ENCODE results near the gene CCR7. TPM values are rescaled to one million over a fixed set of nuclear protein-coding genes. Genes with fewer than 3 reads are reported as not detected.

CCR7 gene
- total and polyA plus RNA-seq, 2 of the 8 experiments (the other 6 are each of a cell fraction or from before 2014, with no cell fraction given): 0.12 to 0.17 TPM

DNA sequence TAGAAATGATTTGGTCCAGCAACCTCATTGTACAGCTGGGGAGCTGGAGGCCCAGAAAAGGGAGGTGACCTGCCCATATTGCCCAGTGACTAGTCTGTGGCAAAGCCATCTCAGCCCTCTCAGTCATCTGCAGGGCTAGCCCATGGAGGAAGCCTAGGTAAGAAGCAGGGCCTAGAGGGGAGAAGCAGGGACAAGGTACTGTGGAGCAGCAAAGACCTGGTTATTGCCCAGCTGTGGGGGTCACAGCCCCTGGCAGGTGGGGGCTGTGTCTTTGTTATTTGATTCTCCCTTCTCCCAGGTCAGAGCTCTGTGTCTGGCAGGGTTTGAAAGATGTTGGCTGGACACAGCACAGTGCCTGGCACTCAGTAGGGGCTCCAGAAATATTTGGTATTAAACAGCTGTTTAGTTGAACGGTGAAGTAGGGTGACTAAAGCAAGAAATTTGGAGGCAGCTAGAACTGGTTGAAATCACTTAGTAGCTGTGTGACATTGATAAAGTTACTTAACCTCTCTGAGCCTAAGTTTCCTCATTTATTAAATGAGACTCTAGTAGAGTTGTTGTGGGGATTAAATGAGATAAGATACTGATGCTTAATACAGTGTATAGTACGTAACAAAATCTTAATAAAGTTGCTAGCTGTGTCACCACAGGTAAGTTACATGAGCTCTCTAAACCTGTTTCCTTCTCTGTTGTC, 17.3 kb downstream of the CCR7 start:
- no peak overlapping the region for H2BK15ac ChIP-seq (ENCODE audit: low read length)
- no peak overlapping the region for H3K9ac ChIP-seq (replicated peaks in 1 of 4; ENCODE audit: extremely low read depth in 1 of 4, low read depth in 3 of 4, low read length in 3 of 4)
- H2BK20ac ChIP-seq (ENCODE audit: low read length): no peak overlapping the region
- no peaks in the 10 kb centered on the region for H4K20me1 ChIP-seq (replicated peaks in 1 of 2; ENCODE audit: control insufficient read depth in 1 of 2, insufficient read depth in 2 of 2, low read length in 2 of 2)
- no peaks in the 10 kb centered on the region for H3K79me2 ChIP-seq (ENCODE audit: control insufficient read depth in 1 of 2, insufficient read depth in 2 of 2, low read length in 2 of 2)
- DNase-seq (ENCODE audit: low read depth in 1 of 2, low spot score in 2 of 2) (no peak), FAIRE-seq (no peak)
- no peak overlapping the region for H3K23ac ChIP-seq (ENCODE audit: insufficient read length)
- H2BK12ac ChIP-seq (ENCODE audit: low read depth, low read length): 0 out of 2 replicates have a peak overlapping the region, but pooled peaks have one; percentile 21
- no peaks in the 10 kb centered on the region for H3K9me3 ChIP-seq (ENCODE audit: insufficient read depth in 2 of 2, low read depth in 1 of 2, low read length in 1 of 2)
- H3K56ac ChIP-seq (replicated peaks; ENCODE audit: insufficient read length, low read depth, low read length): no peak overlapping the region
- H3K4me2 ChIP-seq (ENCODE audit: insufficient read depth in 1 of 2, low read depth in 2 of 2, low read length in 2 of 2): no peak overlapping the region
- H3K23me2 ChIP-seq (ENCODE audit: low read depth, low read length): no peaks in the 10 kb centered on the region; the same call in 1 of the 2 replicates
- H3K36me3 ChIP-seq (ENCODE audit: control insufficient read depth in 2 of 4, insufficient read depth in 4 of 4, low read length in 3 of 4): no peaks in the 10 kb centered on the region
- no peak overlapping the region for H2BK120ac ChIP-seq (replicated peaks; ENCODE audit: low read depth, low read length)
- no peaks in the 10 kb centered on the region for H3K27me3 ChIP-seq (replicated peaks in 1 of 4; ENCODE audit: control insufficient read depth in 3 of 4, extremely low read depth in 1 of 4, insufficient read depth in 3 of 4, low read length in 3 of 4)
- H3K4me3 ChIP-seq (ENCODE audit: extremely low read depth in 1 of 4, insufficient read depth in 2 of 4, low read depth in 3 of 4, low read length in 4 of 4): no peak overlapping the region
- TF ChIP-seq PHF8 (conservative IDR thresholded peaks at IDR 0.05; ENCODE audit: low read depth, low read length) (no peak), KDM1A (IDR thresholded peaks at IDR 0.05; ENCODE audit: borderline replicate concordance, low read length) (peak; percentile 83)
- no peak overlapping the region for H3K14ac ChIP-seq (ENCODE audit: insufficient read length)
- H3K27ac ChIP-seq (ENCODE audit: low read depth, low read length): no peak overlapping the region
- H3K79me1 ChIP-seq (ENCODE audit: low read depth, low read length): no peaks in the 10 kb centered on the region
- CTCF ChIA-PET (ENCODE audit: partially characterized antibody): interaction anchor here (0.5 to 9.1 kb wide), 13 partner anchors 9 to 190 kb away, joined by 3 to 80 read pairs (median 5); no protein-coding TSS in a partner anchor
- WGBS, 2 experiments (ENCODE audit: extremely low coverage in 1 of 2, insufficient coverage in 1 of 2, insufficient read length in 1 of 2, insufficient replicate concordance in 2 of 2, low coverage in 1 of 2, low lambda C conversion rate in 2 of 2, missing lambda C conversion rate in 1 of 2): 88% methylated on average over 2 of the region's 2 CpGs; no CpG with 5 or more reads in 1 of the 2 experiments
- peak overlapping the region; percentile 69; the same call in 1 of the 2 replicates for H2BK5ac ChIP-seq (ENCODE audit: low read depth, low read length)
- POLR2A ChIA-PET (ENCODE audit: partially characterized antibody): interaction anchor here (0.9 to 1.5 kb wide), 5 partner anchors 9 to 88 kb away, joined by 3 to 5 read pairs (median 3); no protein-coding TSS in a partner anchor
- peak overlapping the region; percentile 23 for H4K8ac ChIP-seq (ENCODE audit: extremely low read depth, insufficient read depth, low read length)
- H4K91ac ChIP-seq (replicated peaks; ENCODE audit: insufficient read length, low read length): no peak overlapping the region
- peak overlapping the region; percentile 79 for H3K4ac ChIP-seq (replicated peaks; ENCODE audit: insufficient read length, low read depth, low read length)
- no peak overlapping the region for H4K5ac ChIP-seq (ENCODE audit: insufficient read length, low read depth, low read length)
- H2AFZ ChIP-seq (ENCODE audit: low read length): no peak overlapping the region
- H2AK5ac ChIP-seq (ENCODE audit: low read depth, low read length): peak overlapping the region; percentile 41; the same call in 1 of the 2 replicates
- H3K18ac ChIP-seq (ENCODE audit: extremely low read depth, low read length): no peak overlapping the region
- H3K4me1 ChIP-seq (replicated peaks in 1 of 4; ENCODE audit: control insufficient read depth in 3 of 4, insufficient read depth in 4 of 4, low read length in 3 of 4): peaks cover 2 to 10% (median 6%) of the 10 kb centered on the region in 4 experiments; a peak in 5 of 7 replicates
